HG03159 (cell line): ENCODE results near the gene OR10R2.
A peak's percentile ranks its signal among the peaks of the same experiment; 100 is the strongest.

Experiments
- ATAC-seq: cut with Tn5 transposase; IDR thresholded peaks from one replicate; pipeline ENCODE4 v1.9.1; 2021; ENCODE audit warnings: mild to moderate bottlenecking, moderate library complexity; ENCODE audit not compliant: unreplicated experiment

Gene OR10R2

DNA sequence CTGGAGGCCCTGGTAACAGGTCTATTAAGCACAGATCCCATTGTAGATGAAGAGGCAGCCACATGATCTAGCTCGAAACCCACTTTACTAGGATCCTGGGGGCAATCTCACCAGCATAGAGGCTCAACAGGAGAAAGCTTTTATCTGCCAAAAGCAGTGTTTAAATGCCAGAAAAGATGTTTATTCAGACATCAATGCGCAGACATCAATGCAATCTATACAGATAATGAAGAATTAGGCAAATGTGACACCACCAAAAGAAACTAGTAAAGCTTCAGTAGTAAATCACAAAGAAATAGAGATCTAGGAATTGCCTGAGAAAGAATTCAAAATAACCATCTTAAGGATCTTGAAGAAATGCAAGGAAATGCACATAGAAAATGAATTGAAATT, 49.6 kb downstream of the OR10R2 start:
- ATAC-seq = no peak

- ATAC-seq = peak; percentile 72
These were observed 55.3 kb downstream of the OR10R2 start for GRCh38 chr1:158527190-158527815.
